DOHH2 (cell line): ENCODE measurements around the gene VIT.

ENCODE experiments used
- H3F3A ChIP-seq: fragments of 200-600 bp; sonication (generic), shearing (Covaris generic); 2 replicates; pipeline ENCODE4 v1.6.0; 2016; ENCODE audit warnings: antibody characterized with exemption, mild to moderate bottlenecking; ENCODE audit not compliant: control insufficient read depth, insufficient read depth
- H3K27ac ChIP-seq: fragments of 200-600 bp; sonication (generic); 2 replicates; pipeline ENCODE4 v1.5.1; 2014; ENCODE audit warnings: low read depth, mild to moderate bottlenecking, low read length, moderate library complexity
- H3K27me3 ChIP-seq: fragments of 200-600 bp; sonication (generic); 2 replicates; pipeline ENCODE4 v1.6.1; 2014; ENCODE audit warnings: mild to moderate bottlenecking, low read length, mixed read lengths; ENCODE audit not compliant: control insufficient read depth
- H3K36me3 ChIP-seq: fragments of 200-600 bp; sonication (generic); 2 replicates; pipeline ENCODE4 v1.6.1; 2014; ENCODE audit warnings: mild to moderate bottlenecking, low read length, moderate library complexity, mixed read lengths; ENCODE audit not compliant: control insufficient read depth
- H3K4me1 ChIP-seq: fragments of 200-600 bp; sonication (generic); 2 replicates; pipeline ENCODE4 v1.6.1; 2014; ENCODE audit warnings: mild to moderate bottlenecking, low read length, mixed read lengths; ENCODE audit not compliant: control insufficient read depth
- H3K4me2 ChIP-seq: fragments of 200-600 bp; sonication (generic); 2 replicates; pipeline ENCODE4 v1.6.0; 2014; ENCODE audit warnings: mild to moderate bottlenecking, low read length, moderate library complexity
- H3K4me3 ChIP-seq: fragments of 200-600 bp; sonication (generic); 2 replicates; pipeline ENCODE4 v1.5.1; 2014; ENCODE audit warnings: mild to moderate bottlenecking, low read length, mixed read lengths
- H3K79me2 ChIP-seq: fragments of 200-600 bp; sonication (generic); 2 replicates; pipeline ENCODE4 v1.6.1; 2014; ENCODE audit warnings: mild to moderate bottlenecking, low read length, mixed read lengths; ENCODE audit not compliant: control insufficient read depth
- H3K9me2 ChIP-seq: fragments of 200-600 bp; sonication (generic); replicated peaks from 2 replicates; pipeline ENCODE4 v1.6.1; 2014; ENCODE audit warnings: mild to moderate bottlenecking, low read length, mixed read lengths; ENCODE audit not compliant: control insufficient read depth
- H3K9me3 ChIP-seq: fragments of 200-600 bp; sonication (generic); 2 replicates; pipeline ENCODE4 v1.6.1; 2014; ENCODE audit warnings: antibody characterized with exemption, low read length, mixed read lengths; ENCODE audit not compliant: control insufficient read depth, insufficient read depth
- H4K20me1 ChIP-seq: fragments of 200-600 bp; sonication (generic); 2 replicates; pipeline ENCODE4 v1.6.0; 2014; ENCODE audit warnings: low read depth, mild to moderate bottlenecking, antibody characterized with exemption, low read length, moderate library complexity; ENCODE audit not compliant: control insufficient read depth, insufficient read depth
- CTCF ChIP-seq: fragments of 200-600 bp; sonication (generic); IDR thresholded peaks from one replicate; pipeline ENCODE4 v1.5.1; 2014; ENCODE audit warnings: antibody characterized with exemption, mild to moderate bottlenecking, low read depth, low read length; ENCODE audit not compliant: poor library complexity, severe bottlenecking
- EZH2phosphoT487 ChIP-seq: fragments of 200-600 bp; sonication (generic); IDR thresholded peaks from 2 replicates; pipeline ENCODE4 v1.6.1; 2017; ENCODE audit warnings: borderline replicate concordance, mild to moderate bottlenecking, antibody characterized with exemption, low read length, moderate library complexity, mixed read lengths

VIT gene, protein sequence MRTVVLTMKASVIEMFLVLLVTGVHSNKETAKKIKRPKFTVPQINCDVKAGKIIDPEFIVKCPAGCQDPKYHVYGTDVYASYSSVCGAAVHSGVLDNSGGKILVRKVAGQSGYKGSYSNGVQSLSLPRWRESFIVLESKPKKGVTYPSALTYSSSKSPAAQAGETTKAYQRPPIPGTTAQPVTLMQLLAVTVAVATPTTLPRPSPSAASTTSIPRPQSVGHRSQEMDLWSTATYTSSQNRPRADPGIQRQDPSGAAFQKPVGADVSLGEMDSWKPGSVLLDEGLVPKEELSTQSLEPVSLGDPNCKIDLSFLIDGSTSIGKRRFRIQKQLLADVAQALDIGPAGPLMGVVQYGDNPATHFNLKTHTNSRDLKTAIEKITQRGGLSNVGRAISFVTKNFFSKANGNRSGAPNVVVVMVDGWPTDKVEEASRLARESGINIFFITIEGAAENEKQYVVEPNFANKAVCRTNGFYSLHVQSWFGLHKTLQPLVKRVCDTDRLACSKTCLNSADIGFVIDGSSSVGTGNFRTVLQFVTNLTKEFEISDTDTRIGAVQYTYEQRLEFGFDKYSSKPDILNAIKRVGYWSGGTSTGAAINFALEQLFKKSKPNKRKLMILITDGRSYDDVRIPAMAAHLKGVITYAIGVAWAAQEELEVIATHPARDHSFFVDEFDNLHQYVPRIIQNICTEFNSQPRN

DNA sequence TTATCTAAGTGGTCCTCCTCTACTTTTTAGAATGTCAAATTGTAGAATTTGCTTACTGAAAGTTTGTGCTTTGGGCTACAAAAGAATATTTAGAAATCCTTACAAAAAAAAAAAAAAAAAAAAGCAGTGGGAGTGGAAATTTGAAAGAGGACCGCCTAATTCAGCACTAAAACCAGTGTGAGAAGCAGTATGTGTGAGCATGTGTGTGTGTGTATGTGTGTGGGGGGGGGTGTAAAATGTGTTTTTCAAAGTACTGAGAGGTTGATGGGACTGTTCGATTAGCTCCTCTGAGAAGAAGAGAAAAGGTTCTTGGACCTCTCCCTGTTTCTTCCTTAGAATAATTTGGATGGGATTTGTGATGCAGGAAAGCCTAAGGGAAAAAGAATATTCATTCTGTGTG lies at the start of gene VIT:
Gene VIT (plus strand): TSS at position 175 of the 400 bp plus-strand sequence. CDS start 19,664 bp downstream, outside the sequence.
- Histone ChIP-seq H3K4me1 (no peaks in the 10 kb centered on the region), H3K27me3 (0 out of 2 replicates have a peak, but pooled peaks cover 2% of the 10 kb centered on the region), H3F3A (no peaks in the 10 kb centered on the region), H3K4me3 (no peak within 1 kb of the TSS), H3K4me2 (no peak within 1 kb of the TSS), H3K9me2 (no peaks in the 10 kb centered on the region), H3K79me2 (no peaks in the 10 kb centered on the region), H3K27ac (no peak within 1 kb of the TSS), H4K20me1 (no peaks in the 10 kb centered on the region), H3K9me3 (no peaks in the 10 kb centered on the region), H3K36me3 (no peaks in the 10 kb centered on the region)
- no peak for TF ChIP-seq CTCF
- TF ChIP-seq EZH2phosphoT487: no peak

GRCh38 chr2:36650031-36650829 lies 46.3 kb upstream of the VIT start:
- no peak overlapping the region for H3K4me2 ChIP-seq
- H3K9me3 ChIP-seq: no peaks in the 10 kb centered on the region
- H3K79me2 ChIP-seq: no peaks in the 10 kb centered on the region
- H3K27me3 ChIP-seq: no peaks in the 10 kb centered on the region; the same call in 1 of the 2 replicates
- H3K4me1 ChIP-seq: no peaks in the 10 kb centered on the region
- TF ChIP-seq EZH2phosphoT487 (no peak), CTCF (no peak)
- H3K36me3 ChIP-seq: no peaks in the 10 kb centered on the region
- no peak overlapping the region for H3K4me3 ChIP-seq
- no peaks in the 10 kb centered on the region for H3F3A ChIP-seq
- no peaks in the 10 kb centered on the region for H3K9me2 ChIP-seq
- no peak overlapping the region for H3K27ac ChIP-seq
- no peaks in the 10 kb centered on the region for H4K20me1 ChIP-seq

DNA sequence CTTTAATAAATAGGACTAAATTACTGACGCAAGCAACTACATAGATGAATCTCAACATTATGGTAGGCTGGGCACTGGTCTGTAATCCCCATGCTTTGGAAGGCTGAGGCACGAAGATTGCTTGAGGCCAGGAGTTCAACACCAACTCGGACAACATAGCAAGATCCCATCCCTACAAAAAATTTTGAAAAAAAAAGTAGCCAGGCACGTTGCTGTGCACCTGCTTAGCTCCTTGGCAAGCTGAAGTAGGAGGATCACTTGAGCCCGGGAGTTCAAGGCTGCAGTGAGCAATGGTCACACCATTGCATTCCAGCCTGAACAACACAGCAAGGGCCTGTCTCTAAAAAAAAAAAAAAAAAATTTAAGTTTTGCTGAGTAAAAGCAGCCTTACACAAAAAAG lies 43.4 kb upstream of the VIT start:
- no peaks in the 10 kb centered on the region for H3K9me2 ChIP-seq
- no peak overlapping the region for H3K27ac ChIP-seq
- H3F3A ChIP-seq: no peaks in the 10 kb centered on the region
- H3K4me3 ChIP-seq: no peak overlapping the region
- no peaks in the 10 kb centered on the region for H3K36me3 ChIP-seq
- H3K4me1 ChIP-seq: no peaks in the 10 kb centered on the region
- H3K27me3 ChIP-seq: peaks cover 7% of the 10 kb centered on the region; the same call in 1 of the 2 replicates
- no peaks in the 10 kb centered on the region for H3K79me2 ChIP-seq
- TF ChIP-seq CTCF (no peak), EZH2phosphoT487 (no peak)
- no peak overlapping the region for H3K4me2 ChIP-seq
- no peaks in the 10 kb centered on the region for H3K9me3 ChIP-seq
- no peaks in the 10 kb centered on the region for H4K20me1 ChIP-seq
